K562 (cell line): ENCODE results near the gene SERINC5. TPM values are rescaled to one million over a fixed set of nuclear protein-coding genes. Genes with fewer than 3 reads are reported as not detected.

Experiments used
- ATAC-seq: fragments of 200-7000 bp; cut with Tn5 transposase; 3 replicates; pipeline ENCODE4 v1.9.1; 2020; ENCODE audit warnings: moderate library complexity
- BruUV-seq: library from RNA; stranded (reverse); fragments of 400-500 nt; replicated peaks from 2 replicates; lab custom pipeline; 2021; lab: Mats Ljungman, UMichigan
- CTCF ChIA-PET: fragments of 300-600 bp; formaldehyde crosslinking; extraction: SDS; loops from one replicate; lab custom pipeline; 2021; ENCODE audit warnings: low intra/inter-chr PET ratio; lab: Yijun Ruan, JAX
- POLR2A ChIA-PET: fragments of 300-600, 350-650 bp; sonication (Branson Sonifier 250); formaldehyde crosslinking; extraction: SDS; loops from one replicate; lab custom pipeline; 2021; ENCODE audit warnings: antibody characterized with exemption, inconsistent platforms; lab: Yijun Ruan, JAX
- DNase-seq, 4 experiments: peaks; one replicate each; pipeline versions ENCODE4 v3.0.0 to v3.0.0-alpha.2; 2011 to 2018; ENCODE audit warnings: low spot score in 3 of 4, mixed read lengths in 3 of 4; ENCODE audit errors: extremely low read depth in 1 of 4
- FAIRE-seq: peaks from 2 replicates; lab custom pipeline; 2011; peaks lifted over from hg19 to GRCh38; lab: Jason Lieb, UNC
- H2AFZ ChIP-seq: 2 replicates; pipeline ENCODE4 v1.6.0; 2011; ENCODE audit warnings: low read depth, low read length, control low read depth, inconsistent platforms
- H3K27ac ChIP-seq: fragments of 200-600 bp; 3 replicates; pipeline ENCODE4 v1.8.0; 2011; ENCODE audit warnings: low read depth, mild to moderate bottlenecking, control low read depth, inconsistent platforms, low read length, moderate library complexity, mixed read lengths; ENCODE audit errors: extremely low read depth
- H3K27me3 ChIP-seq, 2 experiments: fragments of 300-600 bp in 1 of 2; 2 replicates in 1 of 2; 3 replicates in 1 of 2; pipeline versions ENCODE4 v1.6.0 to v1.8.0; 2011; ENCODE audit warnings: inconsistent platforms in 2 of 2, low read length in 2 of 2, mild to moderate bottlenecking in 1 of 2, mixed read lengths in 1 of 2, moderate library complexity in 1 of 2; ENCODE audit not compliant: control insufficient read depth in 2 of 2, insufficient read depth in 2 of 2
- H3K36me3 ChIP-seq: fragments of 300-600 bp; 3 replicates; pipeline ENCODE4 v1.8.0; 2011; ENCODE audit warnings: mild to moderate bottlenecking, low read length, inconsistent platforms; ENCODE audit not compliant: control insufficient read depth, insufficient read depth
- H3K4me1 ChIP-seq, 2 experiments: fragments of 200-600 bp in 1 of 2; replicated peaks in 1 of 2; 2 replicates in 1 of 2; 3 replicates in 1 of 2; pipeline versions ENCODE4 v1.5.1 to v1.8.0; 2011; ENCODE audit warnings: inconsistent platforms in 2 of 2, low read length in 2 of 2, mild to moderate bottlenecking in 1 of 2, mixed read lengths in 1 of 2, moderate library complexity in 1 of 2; ENCODE audit not compliant: control insufficient read depth in 2 of 2, insufficient read depth in 2 of 2
- H3K4me2 ChIP-seq: 2 replicates; pipeline ENCODE4 v1.6.1; 2011; ENCODE audit warnings: low read length, control low read depth, inconsistent platforms, mixed read lengths; ENCODE audit not compliant: insufficient read depth
- H3K4me3 ChIP-seq: fragments of 200-600 bp; sonication (generic), shearing (Covaris generic); 2 replicates; pipeline ENCODE4 v1.5.1; 2016; ENCODE audit warnings: control low read depth, inconsistent platforms
- H3K79me2 ChIP-seq: fragments of 200-600 bp; 3 replicates; pipeline ENCODE4 v1.8.0; 2011; ENCODE audit warnings: low read length, inconsistent platforms; ENCODE audit not compliant: control insufficient read depth, insufficient read depth
- H3K9ac ChIP-seq, 2 experiments: 2 replicates each; pipeline versions ENCODE4 v1.6.0 to v1.6.1; 2011; ENCODE audit warnings: low read depth in 2 of 2, low read length in 2 of 2, control low read depth in 1 of 2, inconsistent platforms in 1 of 2, mild to moderate bottlenecking in 1 of 2, mixed read lengths in 1 of 2; ENCODE audit not compliant: insufficient read depth in 1 of 2
- H3K9me1 ChIP-seq: one replicate; pipeline ENCODE4 v1.6.0; 2011; ENCODE audit warnings: inconsistent platforms, mild to moderate bottlenecking, low read length, moderate library complexity; ENCODE audit not compliant: control insufficient read depth, insufficient read depth
- H3K9me3 ChIP-seq: replicated peaks from 2 replicates; pipeline ENCODE4 v1.5.1; 2011; ENCODE audit warnings: low read depth, low read length, inconsistent platforms; ENCODE audit not compliant: control insufficient read depth, insufficient read depth
- H4K20me1 ChIP-seq: replicated peaks from 2 replicates; pipeline ENCODE4 v1.6.1; 2011; ENCODE audit warnings: low read length, inconsistent platforms, mixed read lengths; ENCODE audit not compliant: control insufficient read depth, insufficient read depth
- AFF1 ChIP-seq, 2 experiments: fragments of 450-650 bp; IDR thresholded peaks; 2 replicates each; pipeline ENCODE4 v1.6.1; 2018; ENCODE audit warnings: mild to moderate bottlenecking in 2 of 2, low read depth in 1 of 2; ENCODE audit not compliant: partially characterized antibody in 2 of 2
- BRCA1 ChIP-seq, 2 experiments: fragments of 450-650 bp in 1 of 2; sonication (generic) in 1 of 2; formaldehyde crosslinking in 1 of 2; IDR thresholded peaks; 2 replicates each; pipeline versions ENCODE4 v1.5.0 to v1.6.1; 2017 to 2020; ENCODE audit warnings: mild to moderate bottlenecking in 1 of 2, missing genetic modification reagents in 1 of 2
- DPF2 ChIP-seq: fragments of 450-650 bp; IDR thresholded peaks from 2 replicates; pipeline ENCODE4 v1.6.1; 2016
- GATAD2A ChIP-seq: fragments of 450-650 bp; IDR thresholded peaks from 2 replicates; pipeline ENCODE4 v1.6.1; 2017
- GTF2F1 ChIP-seq: IDR thresholded peaks from 2 replicates; pipeline ENCODE4 v1.6.1; 2011; ENCODE audit warnings: low read depth, low read length, improper control_type of control experiment
- HES1 ChIP-seq: fragments of 450-650 bp; IDR thresholded peaks from 2 replicates; pipeline ENCODE4 v1.6.1; 2016; ENCODE audit warnings: low read depth, mild to moderate bottlenecking, moderate library complexity
- HNRNPL ChIP-seq: fragments of 200-400 bp; formaldehyde crosslinking; IDR thresholded peaks from 2 replicates; pipeline ENCODE4 v1.6.1; 2017; ENCODE audit warnings: low read depth, mild to moderate bottlenecking, low read length
- KLF6 ChIP-seq: fragments of 250-450 bp; sonication (Bioruptor Pico); IDR thresholded peaks from 2 replicates; pipeline ENCODE4 v1.4.0; 2020; ENCODE audit warnings: mild to moderate bottlenecking, moderate library complexity, borderline replicate concordance
- POLR2B ChIP-seq: fragments of 450-650 bp; IDR thresholded peaks from 2 replicates; pipeline ENCODE4 v1.6.1; 2018; ENCODE audit warnings: low read depth; ENCODE audit not compliant: partially characterized antibody
- SMAD1 ChIP-seq: fragments of 150-350 bp; IDR thresholded peaks from 2 replicates; pipeline ENCODE4 v1.6.1; 2014; ENCODE audit warnings: low read length, low read depth; ENCODE audit not compliant: partially characterized antibody
- STAT6 ChIP-seq: sonication (generic); formaldehyde crosslinking; IDR thresholded peaks from 2 replicates; pipeline ENCODE4 v1.8.1; 2023; ENCODE audit warnings: mild to moderate bottlenecking, missing genetic modification reagents
- ZNF324 ChIP-seq: fragments of 250-450 bp; sonication (Bioruptor Pico); IDR thresholded peaks from 2 replicates; pipeline ENCODE4 v1.4.0; 2020; ENCODE audit warnings: mild to moderate bottlenecking
- ZNF436 ChIP-seq: fragments of 250-450, 450-650 bp; sonication (Bioruptor Pico); formaldehyde crosslinking; IDR thresholded peaks from 2 replicates; pipeline ENCODE4 v1.7.0; 2020; ENCODE audit warnings: mild to moderate bottlenecking
- WGBS: fragments of 100-300 bp; shearing (Covaris generic); methylation state at CpG from one replicate; pipeline ENCODE4 v1.1.6; 2016; ENCODE audit warnings: low coverage, mixed read lengths; ENCODE audit not compliant: insufficient coverage; ENCODE audit errors: missing lambda C conversion rate; 5-methylcytosine and 5-hydroxymethylcytosine counted together
- in situ Hi-C: fragments of 300-500 bp; cut with MboI; formaldehyde crosslinking; loops from 4 replicates; pipeline ENCODE4 v1.15.0; 2018; ENCODE audit warnings: inconsistent platforms, mixed read lengths
- intact Hi-C: fragments of 100-400 bp; cut with micrococcal nuclease; formaldehyde crosslinking; loops from 2 replicates; pipeline ENCODE4 v1.14.2; 2022
- polyA plus RNA-seq, 8 experiments: library from polyadenylated mRNA; depleted of rRNA in 4 of 8; stranded (reverse) in 5 of 8; unstranded in 3 of 8; fragments of >200 nt; fragmentation: Nextera tagmentation in 2 of 8; fragmentation: Illumina TruSeq in 1 of 8; extraction: Ambion mirVana in 2 of 8; extraction: Trizol in 1 of 8; gene quantifications; 2 replicates each; pipeline versions ENCODE4 v1.2.1 to v1.2.3, GENCODE V29; 2011 to 2014; ENCODE audit warnings: inconsistent platforms in 1 of 8, missing spikeins in 1 of 8
- total RNA-seq, 7 experiments: library from RNA; depleted of rRNA in 6 of 7; stranded (reverse); fragments of >200 nt in 6 of 7; fragmentation: Illumina TruSeq in 2 of 7; extraction: Trizol in 2 of 7; gene quantifications; 2 replicates each; pipeline versions ENCODE4 v1.2.1 to v1.2.3, GENCODE V29; 2011 to 2021; ENCODE audit warnings: low replicate concordance in 1 of 7

SERINC5 gene
- total and polyA plus RNA-seq, 9 of the 15 experiments (the other 6 are each of a cell fraction or from before 2014, with no cell fraction given) = 1.4 to 7.9 (median 3.7) TPM

- TF ChIP-seq STAT6 (CRISPR knock-in tag) (no peak), HNRNPL (no peak), BRCA1 (IDR thresholded peaks at IDR 0.05) (no peak), BRCA1 (CRISPR knock-in tag; IDR thresholded peaks at IDR 0.05) (no peak)
- TF ChIP-seq, all 486 proteins: peak for 0
Measured at GRCh38 chr5:80283360-80283759, 27.5 kb upstream of the SERINC5 start (continued).

- Histone ChIP-seq H3K4me2 (no peak overlapping the region), H3K4me3 (no peak overlapping the region), H3K27ac (no peak overlapping the region), H3K9me3 (no peaks in the 10 kb centered on the region), H3K9me1 (no peaks in the 10 kb centered on the region), H2AFZ (no peak overlapping the region), H3K4me1 (no peaks in the 10 kb centered on the region), H3K9ac (no peak overlapping the region), H3K36me3 (no peaks in the 10 kb centered on the region), H3K27me3 (peaks cover 3 to 17% of the 10 kb centered on the region in 2 experiments; a peak in 3 of 5 replicates), H4K20me1 (no peaks in the 10 kb centered on the region), H3K79me2 (no peaks in the 10 kb centered on the region)
- no TSS peak for BruUV-seq
- WGBS = 0% methylated on average over 3 of the region's 3 CpGs
- in situ Hi-C loops = no loop called here
- no peak for ATAC-seq
- CTCF ChIA-PET = no interaction called here
- POLR2A ChIA-PET = no interaction called here
- no peak for FAIRE-seq
- DNase-seq = no peak
- intact Hi-C loops = no loop called here
- TF ChIP-seq GTF2F1 (no peak), HES1 (no peak), POLR2B (no peak), GATAD2A (no peak), ZNF436 (CRISPR knock-in tag) (no peak), AFF1 (IDR thresholded peaks at IDR 0.05; ENCODE audit: low read depth in 1 of 2, partially characterized antibody in 2 of 2) (no peak), DPF2 (no peak), ZNF324 (CRISPR knock-in tag) (no peak), KLF6 (CRISPR knock-in tag) (no peak), SMAD1 (no peak)
Measured at GRCh38 chr5:80282054-80282453, 26.2 kb upstream of the SERINC5 start.
